ENCODE data around the gene UNC13C.

The UNC13C gene

GRCh38 chr15:54289590-54290136 is 311.4 kb downstream of the UNC13C start:
- H3K4me3 ChIP-seq (ENCODE audit: low read depth, low read length) = no peak overlapping the region

- H3K4me3 ChIP-seq (ENCODE audit: low read depth, low read length) = no peak overlapping the region
These were observed 320.2 kb downstream of the UNC13C start for GRCh38 chr15:54298396-54298795.

GRCh38 chr15:54304321-54304720 is 326.1 kb downstream of the UNC13C start:
- no peak overlapping the region for H3K4me3 ChIP-seq (ENCODE audit: low read depth, low read length)

- no peak overlapping the region for H3K4me3 ChIP-seq (ENCODE audit: low read depth, low read length)
These were observed 326.9 kb downstream of the UNC13C start for GRCh38 chr15:54305138-54305537.

- H3K4me3 ChIP-seq (ENCODE audit: low read depth, low read length) = no peak overlapping the region
These were observed 329.1 kb downstream of the UNC13C start for GRCh38 chr15:54307252-54307902.

GRCh38 chr15:54307926-54308325 is 329.7 kb downstream of the UNC13C start:
- H3K4me3 ChIP-seq (ENCODE audit: low read depth, low read length) = no peak overlapping the region

GRCh38 chr15:54312528-54312927 is 334.3 kb downstream of the UNC13C start:
- H3K4me3 ChIP-seq (ENCODE audit: low read depth, low read length) = no peak overlapping the region

GRCh38 chr15:54321426-54321825 is 343.2 kb downstream of the UNC13C start:
- no peak overlapping the region for H3K4me3 ChIP-seq (ENCODE audit: low read depth, low read length)

- no peak overlapping the region for H3K4me3 ChIP-seq (ENCODE audit: low read depth, low read length)
These were observed 344.1 kb downstream of the UNC13C start for GRCh38 chr15:54322341-54322740.

GRCh38 chr15:54345301-54345700 is 367.1 kb downstream of the UNC13C start:
- H3K4me3 ChIP-seq (ENCODE audit: low read depth, low read length) = no peak overlapping the region

- no peak overlapping the region for H3K4me3 ChIP-seq (ENCODE audit: low read depth, low read length)
These were observed 367.6 kb downstream of the UNC13C start for GRCh38 chr15:54345827-54346226.

GRCh38 chr15:54347082-54347827 is 369.0 kb downstream of the UNC13C start:
- H3K4me3 ChIP-seq (ENCODE audit: low read depth, low read length) = no peak overlapping the region

GRCh38 chr15:54353726-54354125 is 375.5 kb downstream of the UNC13C start:
- no peak overlapping the region for H3K4me3 ChIP-seq (ENCODE audit: low read depth, low read length)

- no peak overlapping the region for H3K4me3 ChIP-seq (ENCODE audit: low read depth, low read length)
These were observed 376.1 kb downstream of the UNC13C start for GRCh38 chr15:54354341-54354740.

GRCh38 chr15:54364961-54365360 is 386.7 kb downstream of the UNC13C start:
- no peak overlapping the region for H3K4me3 ChIP-seq (ENCODE audit: low read depth, low read length)

- H3K4me3 ChIP-seq (ENCODE audit: low read depth, low read length) = no peak overlapping the region
These were observed 395.1 kb downstream of the UNC13C start for GRCh38 chr15:54373332-54373731.

- no peak overlapping the region for H3K4me3 ChIP-seq (ENCODE audit: low read depth, low read length)
These were observed 396.1 kb downstream of the UNC13C start for GRCh38 chr15:54374184-54374952.

GRCh38 chr15:54387799-54388198 is 409.6 kb downstream of the UNC13C start:
- no peak overlapping the region for H3K4me3 ChIP-seq (ENCODE audit: low read depth, low read length)

- H3K4me3 ChIP-seq (ENCODE audit: low read depth, low read length) = no peak overlapping the region
These were observed 410.5 kb downstream of the UNC13C start for GRCh38 chr15:54388746-54389145.

- H3K4me3 ChIP-seq (ENCODE audit: low read depth, low read length) = no peak overlapping the region
These were observed 432.2 kb downstream of the UNC13C start for GRCh38 chr15:54410481-54410880.

- H3K4me3 ChIP-seq (ENCODE audit: low read depth, low read length) = no peak overlapping the region
These were observed 445.9 kb downstream of the UNC13C start for GRCh38 chr15:54424171-54424570.

All from iPS-11a (cell line).